Endothelial cell (in vitro differentiated cells): ENCODE results near the gene JMY. TPM values are rescaled to one million over a fixed set of nuclear protein-coding genes. Genes with fewer than 3 reads are reported as not detected.

ENCODE experiments used
- DNase-seq: peaks from one replicate; pipeline ENCODE4 v3.0.0; 2021; ENCODE audit warnings: low spot score
- H3K27ac Mint-ChIP-seq: one replicate; pipeline ENCODE4 v1.8.0; 2021; ENCODE audit warnings: mixed read lengths, inconsistent platforms; ENCODE audit not compliant: unreplicated experiment
- H3K27me3 Mint-ChIP-seq: one replicate; pipeline ENCODE4 v1.8.0; 2021; ENCODE audit warnings: mild to moderate bottlenecking, moderate library complexity, mixed read lengths, inconsistent platforms; ENCODE audit not compliant: unreplicated experiment
- H3K36me3 Mint-ChIP-seq: one replicate; pipeline ENCODE4 v1.8.0; 2021; ENCODE audit warnings: mild to moderate bottlenecking, low read depth, mixed read lengths, inconsistent platforms; ENCODE audit not compliant: unreplicated experiment
- H3K4me1 Mint-ChIP-seq: one replicate; pipeline ENCODE4 v1.8.0; 2021; ENCODE audit warnings: mild to moderate bottlenecking, mixed read lengths, inconsistent platforms; ENCODE audit not compliant: unreplicated experiment
- H3K4me3 Mint-ChIP-seq: one replicate; pipeline ENCODE4 v1.8.0; 2021; ENCODE audit warnings: mild to moderate bottlenecking, mixed read lengths, inconsistent platforms; ENCODE audit not compliant: unreplicated experiment
- H3K9me3 Mint-ChIP-seq: one replicate; pipeline ENCODE4 v1.8.0; 2021; ENCODE audit warnings: mixed read lengths, inconsistent platforms; ENCODE audit not compliant: unreplicated experiment
- total RNA-seq: library from RNA; stranded (reverse); fragmentation: NEBNext Ultra II Directional; extraction: Animal tissue kit (Norgen Biotek cat#: 25700); gene quantifications from one replicate; pipeline ENCODE4 v1.2.1, GENCODE V29; 2021; ENCODE audit not compliant: unreplicated experiment
- TF ChIP-seq, protein P1 (sequence below): fragments of 200-600 bp; sonication (generic); IDR thresholded peaks from one replicate; pipeline ENCODE4 v1.5.0; 2021; ENCODE audit warnings: antibody characterized with exemption; ENCODE audit not compliant: unreplicated experiment

Gene JMY
- total RNA-seq, 1 donor from 2014 or later, result 7.7 TPM

- Mint-ChIP-seq H3K27me3 (no peaks in the 10 kb centered on the region), H3K4me3 (no peak overlapping the region), H3K27ac (no peak overlapping the region), H3K36me3 (no peaks in the 10 kb centered on the region), H3K4me1 (no peaks in the 10 kb centered on the region), H3K9me3 (no peaks in the 10 kb centered on the region)
- TF ChIP-seq, protein P1, sequence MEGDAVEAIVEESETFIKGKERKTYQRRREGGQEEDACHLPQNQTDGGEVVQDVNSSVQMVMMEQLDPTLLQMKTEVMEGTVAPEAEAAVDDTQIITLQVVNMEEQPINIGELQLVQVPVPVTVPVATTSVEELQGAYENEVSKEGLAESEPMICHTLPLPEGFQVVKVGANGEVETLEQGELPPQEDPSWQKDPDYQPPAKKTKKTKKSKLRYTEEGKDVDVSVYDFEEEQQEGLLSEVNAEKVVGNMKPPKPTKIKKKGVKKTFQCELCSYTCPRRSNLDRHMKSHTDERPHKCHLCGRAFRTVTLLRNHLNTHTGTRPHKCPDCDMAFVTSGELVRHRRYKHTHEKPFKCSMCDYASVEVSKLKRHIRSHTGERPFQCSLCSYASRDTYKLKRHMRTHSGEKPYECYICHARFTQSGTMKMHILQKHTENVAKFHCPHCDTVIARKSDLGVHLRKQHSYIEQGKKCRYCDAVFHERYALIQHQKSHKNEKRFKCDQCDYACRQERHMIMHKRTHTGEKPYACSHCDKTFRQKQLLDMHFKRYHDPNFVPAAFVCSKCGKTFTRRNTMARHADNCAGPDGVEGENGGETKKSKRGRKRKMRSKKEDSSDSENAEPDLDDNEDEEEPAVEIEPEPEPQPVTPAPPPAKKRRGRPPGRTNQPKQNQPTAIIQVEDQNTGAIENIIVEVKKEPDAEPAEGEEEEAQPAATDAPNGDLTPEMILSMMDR, result no peak
- no peak for DNase-seq
Observed at GRCh38 chr5:79329453-79329852, 93.5 kb downstream of the JMY start.

GRCh38 chr5:79330071-79330470 is 94.1 kb downstream of the JMY start:
- no peak overlapping the region for H3K27ac Mint-ChIP-seq
- H3K9me3 Mint-ChIP-seq, result no peaks in the 10 kb centered on the region
- DNase-seq, result no peak
- H3K4me1 Mint-ChIP-seq, result no peaks in the 10 kb centered on the region
- H3K36me3 Mint-ChIP-seq, result no peaks in the 10 kb centered on the region
- H3K27me3 Mint-ChIP-seq, result no peaks in the 10 kb centered on the region
- TF ChIP-seq, protein P1, result no peak
- no peak overlapping the region for H3K4me3 Mint-ChIP-seq

- Mint-ChIP-seq H3K4me1 (no peaks in the 10 kb centered on the region), H3K36me3 (no peaks in the 10 kb centered on the region), H3K27ac (no peak overlapping the region), H3K4me3 (no peak overlapping the region), H3K27me3 (peaks cover 3% of the 10 kb centered on the region), H3K9me3 (no peaks in the 10 kb centered on the region)
- TF ChIP-seq, protein P1, result no peak
- DNase-seq, result no peak
Observed at GRCh38 chr5:79333852-79334557, 98.1 kb downstream of the JMY start.

DNA sequence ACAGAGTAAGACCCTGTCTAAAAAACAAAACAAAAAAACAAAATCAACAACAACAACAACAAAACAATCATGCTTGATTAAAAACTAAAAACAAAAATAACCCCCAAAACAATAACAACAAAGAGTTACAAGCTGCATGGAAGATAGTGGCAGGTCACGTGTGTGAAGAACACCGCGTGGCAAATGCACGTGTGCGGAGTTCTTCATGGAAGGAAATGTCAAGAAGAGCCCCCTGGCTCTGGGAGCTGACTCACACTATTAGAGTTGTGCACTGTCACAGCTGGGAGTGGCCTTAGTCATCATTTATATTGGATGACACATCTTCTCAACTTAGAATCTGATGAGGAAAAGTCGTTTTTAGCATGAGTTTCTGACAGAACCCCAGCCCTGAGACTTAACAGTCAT is 110.5 kb downstream of the JMY start:
- DNase-seq, result no peak
- Mint-ChIP-seq H3K4me1 (no peaks in the 10 kb centered on the region), H3K27ac (no peak overlapping the region), H3K9me3 (no peaks in the 10 kb centered on the region), H3K27me3 (peaks cover 1% of the 10 kb centered on the region), H3K36me3 (no peaks in the 10 kb centered on the region), H3K4me3 (no peak overlapping the region)
- TF ChIP-seq, protein P1, result no peak

- Mint-ChIP-seq H3K27me3 (peaks cover 1% of the 10 kb centered on the region), H3K27ac (no peak overlapping the region), H3K4me3 (no peak overlapping the region), H3K9me3 (no peaks in the 10 kb centered on the region), H3K4me1 (no peaks in the 10 kb centered on the region), H3K36me3 (no peaks in the 10 kb centered on the region)
- no peak for DNase-seq
- TF ChIP-seq, protein P1, result no peak
Observed at GRCh38 chr5:79349047-79349446, 113.1 kb downstream of the JMY start.
